Measurements from ENCODE around the gene BBS2.

GRCh38 chr16:56479469-56479868 lies 40.4 kb downstream of the BBS2 start:
- TF ChIP-seq CTCF (IDR thresholded peaks at IDR 0.05) (no peak), POLR2A (IDR thresholded peaks at IDR 0.05) (no peak)
